Mesendoderm (in vitro differentiated cells): ENCODE measurements around the gene HMGN3.

ENCODE experiments used
- DNase-seq: peaks from one replicate; pipeline ENCODE4 v3.0.0; 2013
- H2AK5ac ChIP-seq: 2 replicates; pipeline ENCODE4 v1.6.1; 2013; ENCODE audit warnings: low read length, inconsistent platforms
- H2BK120ac ChIP-seq: 2 replicates; pipeline ENCODE4 v1.6.1; 2013; ENCODE audit warnings: low read depth, mild to moderate bottlenecking, low read length, moderate library complexity, mixed read lengths
- H2BK15ac ChIP-seq: replicated peaks from 2 replicates; pipeline ENCODE4 v1.6.1; 2013; ENCODE audit warnings: low read depth, mild to moderate bottlenecking, moderate library complexity
- H2BK5ac ChIP-seq: 2 replicates; pipeline ENCODE4 v1.6.1; 2013; ENCODE audit warnings: low read length, inconsistent platforms
- H3K18ac ChIP-seq: 2 replicates; pipeline ENCODE4 v1.6.1; 2013; ENCODE audit warnings: mild to moderate bottlenecking, low read length, mixed read lengths
- H3K23ac ChIP-seq: one replicate; pipeline ENCODE4 v1.6.1; 2013; ENCODE audit warnings: low read length
- H3K27ac ChIP-seq: 2 replicates; pipeline ENCODE4 v1.5.1; 2013; ENCODE audit warnings: low read depth, mild to moderate bottlenecking, inconsistent platforms, low read length, moderate library complexity
- H3K27me3 ChIP-seq: 2 replicates; pipeline ENCODE4 v1.6.1; 2013; ENCODE audit warnings: low read length, control low read depth, mild to moderate bottlenecking, inconsistent platforms; ENCODE audit not compliant: insufficient read depth, poor library complexity
- H3K36me3 ChIP-seq: 2 replicates; pipeline ENCODE4 v1.6.1; 2013; ENCODE audit warnings: low read length, inconsistent platforms; ENCODE audit not compliant: control insufficient read depth, insufficient read depth
- H3K4ac ChIP-seq: one replicate; pipeline ENCODE4 v1.6.1; 2013; ENCODE audit warnings: low read depth, mild to moderate bottlenecking, low read length, moderate library complexity
- H3K4me1 ChIP-seq: 2 replicates; pipeline ENCODE4 v1.6.1; 2013; ENCODE audit warnings: low read depth, low read length, inconsistent platforms; ENCODE audit not compliant: control insufficient read depth
- H3K4me2 ChIP-seq: 2 replicates; pipeline ENCODE4 v1.6.1; 2013; ENCODE audit warnings: low read length
- H3K4me3 ChIP-seq: 2 replicates; pipeline ENCODE4 v1.5.1; 2013; ENCODE audit warnings: mild to moderate bottlenecking, low read length
- H3K56ac ChIP-seq: one replicate; pipeline ENCODE4 v1.6.1; 2013; ENCODE audit warnings: low read length
- H3K79me1 ChIP-seq: 2 replicates; pipeline ENCODE4 v1.6.1; 2013; ENCODE audit warnings: low read length, inconsistent platforms
- H3K79me2 ChIP-seq: 2 replicates; pipeline ENCODE4 v1.6.1; 2013; ENCODE audit warnings: mild to moderate bottlenecking, low read length; ENCODE audit not compliant: control insufficient read depth, insufficient read depth
- H3K9ac ChIP-seq: 2 replicates; pipeline ENCODE4 v1.6.1; 2013; ENCODE audit warnings: low read length, inconsistent platforms
- H4K5ac ChIP-seq: one replicate; pipeline ENCODE4 v1.6.1; 2013; ENCODE audit warnings: low read length
- H4K8ac ChIP-seq: one replicate; pipeline ENCODE4 v1.6.1; 2013; ENCODE audit warnings: low read depth, mild to moderate bottlenecking, control low read depth, low read length, moderate library complexity
- WGBS: extraction: QIAGEN DNeasy Blood & Tissue Kit; methylation state at CpG from one replicate; pipeline ENCODE4 v1.1.7; 2013; ENCODE audit warnings: low lambda C conversion rate, missing lambda C conversion rate; ENCODE audit not compliant: insufficient coverage; ENCODE audit errors: extremely low coverage; 5-methylcytosine and 5-hydroxymethylcytosine counted together

Gene HMGN3

DNA sequence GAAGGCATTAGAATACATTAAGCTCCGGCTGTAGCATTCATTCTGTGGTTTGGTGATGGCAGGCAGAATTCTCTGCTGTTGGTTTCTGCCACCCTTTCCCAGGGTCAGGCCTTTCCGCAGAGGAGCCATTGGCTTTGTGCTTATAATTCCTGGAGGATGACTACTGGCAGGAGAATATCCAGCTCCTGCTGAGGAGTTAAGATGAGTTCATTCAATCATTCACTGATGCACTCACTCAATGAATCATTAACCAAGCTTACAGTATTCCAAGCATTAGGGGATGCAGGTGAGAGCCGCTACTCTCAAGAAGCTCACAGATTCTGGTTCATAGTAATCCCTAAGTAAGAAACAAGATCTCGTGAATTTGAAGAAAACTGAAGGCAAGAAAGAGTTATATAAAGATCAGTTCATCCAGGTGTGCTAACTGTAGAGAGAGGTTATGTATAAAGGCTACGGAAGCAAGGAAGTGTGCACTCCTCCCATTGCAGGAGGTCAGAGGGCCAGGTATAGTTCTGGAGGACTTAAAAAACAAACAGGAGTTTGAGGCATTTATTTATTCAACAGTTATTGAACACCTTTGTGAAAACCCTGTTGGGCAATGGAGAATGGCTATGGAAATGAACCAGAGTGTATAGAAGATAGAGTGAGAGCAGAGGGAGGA is 75.5 kb downstream of the HMGN3 start:
- Histone ChIP-seq H3K4me3 (no peak overlapping the region), H3K27ac (no peak overlapping the region), H3K9ac (no peak overlapping the region), H3K18ac (no peak overlapping the region), H2AK5ac (no peak overlapping the region), H4K8ac (no peak overlapping the region), H3K23ac (no peak overlapping the region), H4K5ac (no peak overlapping the region), H2BK5ac (no peak overlapping the region), H3K79me1 (no peaks in the 10 kb centered on the region), H3K79me2 (no peaks in the 10 kb centered on the region), H3K56ac (no peak overlapping the region), H2BK120ac (no peak overlapping the region), H3K4ac (no peak overlapping the region), H3K4me1 (no peaks in the 10 kb centered on the region), H2BK15ac (no peak overlapping the region), H3K36me3 (no peaks in the 10 kb centered on the region), H3K27me3 (no peaks in the 10 kb centered on the region), H3K4me2 (no peak overlapping the region)
- no CpG with 5 or more reads among the region's 5 CpGs for WGBS
- peak; percentile 18 for DNase-seq

DNA sequence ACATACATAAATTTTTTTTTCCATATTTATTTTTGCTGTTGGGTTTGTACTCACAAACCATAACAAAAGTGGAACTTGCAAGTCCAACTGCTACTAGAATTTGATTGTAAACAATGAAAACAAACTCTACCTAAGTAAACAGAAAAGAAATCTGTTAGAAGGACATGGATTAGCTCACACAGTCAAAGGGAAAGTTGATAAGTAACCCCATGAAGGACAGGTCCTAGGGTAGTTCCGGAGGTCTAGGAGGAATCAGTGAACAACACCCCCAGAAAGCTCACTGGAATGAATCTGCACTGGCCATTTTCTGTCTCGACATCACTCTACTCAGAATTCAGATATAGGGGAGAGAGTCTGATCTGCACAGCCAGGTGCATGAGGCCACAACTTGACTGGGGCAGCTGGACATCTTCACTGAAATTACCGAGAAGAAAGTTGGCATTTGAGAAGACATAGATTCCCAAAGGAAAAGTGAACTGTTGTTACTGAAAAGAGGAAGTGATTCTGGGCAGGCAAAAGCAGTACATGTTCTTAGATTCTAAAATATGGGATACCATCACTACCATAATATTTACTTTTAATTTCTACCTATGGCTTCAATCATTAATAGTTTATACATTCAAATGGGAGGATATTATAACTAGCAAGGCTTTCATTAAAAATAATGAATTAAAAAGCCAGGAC is 76.4 kb downstream of the HMGN3 start:
- Histone ChIP-seq H3K79me1 (no peaks in the 10 kb centered on the region), H3K23ac (no peak overlapping the region), H3K18ac (no peak overlapping the region), H3K27me3 (no peaks in the 10 kb centered on the region), H3K4me3 (no peak overlapping the region), H3K27ac (no peak overlapping the region), H3K79me2 (no peaks in the 10 kb centered on the region), H3K4me1 (no peaks in the 10 kb centered on the region), H4K5ac (no peak overlapping the region), H3K4me2 (no peak overlapping the region), H2BK5ac (no peak overlapping the region), H3K56ac (no peak overlapping the region), H2AK5ac (no peak overlapping the region), H4K8ac (no peak overlapping the region), H2BK15ac (no peak overlapping the region), H3K9ac (no peak overlapping the region), H2BK120ac (no peak overlapping the region), H3K36me3 (no peaks in the 10 kb centered on the region), H3K4ac (no peak overlapping the region)
- WGBS, result no CpG with 5 or more reads among the region's 3 CpGs
- DNase-seq, result no peak

- no peak overlapping the region for H3K4me2 ChIP-seq
- no peaks in the 10 kb centered on the region for H3K79me2 ChIP-seq
- no peak overlapping the region for H4K5ac ChIP-seq
- H3K18ac ChIP-seq, result peak overlapping the region; percentile 95
- H3K27ac ChIP-seq, result peak overlapping the region; percentile 51
- H2BK120ac ChIP-seq, result peak overlapping the region; percentile 96
- peak overlapping the region; percentile 48 for H3K4ac ChIP-seq
- peak overlapping the region; percentile 11 for H3K56ac ChIP-seq
- DNase-seq, result peak; percentile 96
- H3K23ac ChIP-seq, result no peak overlapping the region
- no CpG with 5 or more reads among the region's 5 CpGs for WGBS
- H3K27me3 ChIP-seq, result no peaks in the 10 kb centered on the region
- no peak overlapping the region for H3K4me3 ChIP-seq
- peaks cover 2% of the 10 kb centered on the region for H3K4me1 ChIP-seq
- no peaks in the 10 kb centered on the region for H3K79me1 ChIP-seq
- peak overlapping the region; percentile 18 for H2BK5ac ChIP-seq
- no peak overlapping the region for H3K9ac ChIP-seq
- peak overlapping the region; percentile 21 for H2BK15ac ChIP-seq
- H4K8ac ChIP-seq, result no peak overlapping the region
- H3K36me3 ChIP-seq, result no peaks in the 10 kb centered on the region
- no peak overlapping the region for H2AK5ac ChIP-seq
Observed at GRCh38 chr6:79152269-79152737, 82.2 kb downstream of the HMGN3 start.
